HepG2 (cell line): ENCODE measurements around the gene IL17D.

Experiments used
- ARID5B ChIP-seq: IDR thresholded peaks from 2 replicates; pipeline ENCODE4 v1.4.0; 2020; ENCODE audit warnings: mild to moderate bottlenecking, missing genetic modification reagents
- CEBPB ChIP-seq: IDR thresholded peaks from 2 replicates; pipeline ENCODE4 v1.6.1; 2011; ENCODE audit warnings: low read depth, low read length, improper control_type of control experiment, borderline replicate concordance
- E2F1 ChIP-seq: sonication (generic); formaldehyde crosslinking; IDR thresholded peaks from 2 replicates; pipeline ENCODE4 v1.5.0; 2020; ENCODE audit warnings: missing genetic modification reagents
- EP300 ChIP-seq, 3 experiments: sonication (generic) in 1 of 3; formaldehyde crosslinking in 1 of 3; IDR thresholded peaks; 2 replicates each; pipeline versions ENCODE4 v1.5.1 to v1.6.1; 2011 to 2020; ENCODE audit warnings: low read depth in 2 of 3, low read length in 2 of 3, borderline replicate concordance in 1 of 3, improper control_type of control experiment in 1 of 3, mild to moderate bottlenecking in 1 of 3, missing genetic modification reagents in 1 of 3, moderate library complexity in 1 of 3
- MAFG ChIP-seq: sonication (generic); formaldehyde crosslinking; IDR thresholded peaks from 2 replicates; pipeline ENCODE4 v1.5.1; 2020; ENCODE audit warnings: mild to moderate bottlenecking, missing genetic modification reagents
- MED13 ChIP-seq: sonication (generic); formaldehyde crosslinking; IDR thresholded peaks from 2 replicates; pipeline ENCODE4 v1.5.0; 2020; ENCODE audit warnings: missing genetic modification reagents
- PBX3 ChIP-seq: sonication (generic); formaldehyde crosslinking; IDR thresholded peaks from 2 replicates; pipeline ENCODE4 v1.8.1; 2023; ENCODE audit warnings: missing genetic modification reagents, inconsistent platforms, borderline replicate concordance
- PREB ChIP-seq: sonication (generic); formaldehyde crosslinking; IDR thresholded peaks from 2 replicates; pipeline ENCODE4 v1.4.0; 2020; ENCODE audit warnings: missing genetic modification reagents
- ZNF30 ChIP-seq: sonication (generic); formaldehyde crosslinking; IDR thresholded peaks from 2 replicates; pipeline ENCODE4 v1.5.0; 2020; ENCODE audit warnings: mild to moderate bottlenecking, missing genetic modification reagents
- ZNF451 ChIP-seq: sonication (generic); formaldehyde crosslinking; IDR thresholded peaks from 2 replicates; pipeline ENCODE4 v1.5.0; 2020; ENCODE audit warnings: mild to moderate bottlenecking, missing genetic modification reagents
- ZNF546 ChIP-seq: sonication (generic); formaldehyde crosslinking; conservative IDR thresholded peaks from 2 replicates; pipeline ENCODE4 v1.8.1; 2023; ENCODE audit warnings: mild to moderate bottlenecking, missing genetic modification reagents

GRCh38 chr13:20729633-20730585 lies 26.4 kb downstream of the IL17D start:
- no peak for TF ChIP-seq ZNF546 (CRISPR knock-in tag)
- TF ChIP-seq EP300 (IDR thresholded peaks at IDR 0.05; ENCODE audit: low read depth in 2 of 2, low read length in 2 of 2): no peak
- TF ChIP-seq EP300 (CRISPR knock-in tag; IDR thresholded peaks at IDR 0.05; ENCODE audit: borderline replicate concordance): no peak
- no peak for TF ChIP-seq PBX3 (CRISPR knock-in tag)
- no peak for TF ChIP-seq ZNF451 (CRISPR knock-in tag)
- no peak for TF ChIP-seq MED13 (CRISPR knock-in tag)
- no peak for TF ChIP-seq ARID5B (CRISPR knock-in tag)
- TF ChIP-seq ZNF30 (CRISPR knock-in tag): no peak
- TF ChIP-seq MAFG (CRISPR knock-in tag): no peak
- no peak for TF ChIP-seq PREB
- TF ChIP-seq E2F1 (CRISPR knock-in tag): no peak
- no peak for TF ChIP-seq CEBPB
